ENCODE measurements around the gene CCDC71L.

CCDC71L gene

GRCh38 chr7:106623315-106623660 is 37.7 kb downstream of the CCDC71L start:
- DNase-seq = no peak

DNA sequence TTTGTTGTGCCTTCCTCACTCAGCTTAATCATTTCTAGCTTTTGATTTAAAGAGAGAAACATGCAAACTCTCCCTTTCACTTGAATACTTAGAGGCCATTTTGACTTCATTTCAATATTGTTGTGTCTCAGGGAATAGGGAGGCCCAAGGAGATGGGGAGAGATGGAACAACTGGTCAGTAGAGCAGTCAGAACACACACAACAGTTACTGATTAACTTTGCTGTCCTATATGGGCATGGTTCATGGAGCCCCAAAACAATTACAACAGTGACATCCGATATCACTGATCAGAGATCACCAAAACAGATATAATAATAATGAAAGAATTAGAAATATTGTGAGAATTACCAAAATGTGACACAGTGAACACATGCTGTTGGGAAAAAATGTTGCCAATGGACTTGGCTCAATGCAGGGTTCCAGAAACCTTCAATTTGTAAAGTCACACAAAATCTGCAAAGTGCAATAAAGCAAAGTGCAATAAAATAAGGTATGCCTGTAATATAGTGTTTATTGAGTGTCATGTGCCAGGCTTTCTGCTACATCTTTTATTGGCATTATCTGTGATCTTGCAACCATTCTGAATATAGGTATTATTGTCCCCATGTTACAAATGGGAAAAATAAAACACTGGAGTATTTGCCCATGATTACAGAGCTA is 38.2 kb downstream of the CCDC71L start:
- DNase-seq = no peak

DNA sequence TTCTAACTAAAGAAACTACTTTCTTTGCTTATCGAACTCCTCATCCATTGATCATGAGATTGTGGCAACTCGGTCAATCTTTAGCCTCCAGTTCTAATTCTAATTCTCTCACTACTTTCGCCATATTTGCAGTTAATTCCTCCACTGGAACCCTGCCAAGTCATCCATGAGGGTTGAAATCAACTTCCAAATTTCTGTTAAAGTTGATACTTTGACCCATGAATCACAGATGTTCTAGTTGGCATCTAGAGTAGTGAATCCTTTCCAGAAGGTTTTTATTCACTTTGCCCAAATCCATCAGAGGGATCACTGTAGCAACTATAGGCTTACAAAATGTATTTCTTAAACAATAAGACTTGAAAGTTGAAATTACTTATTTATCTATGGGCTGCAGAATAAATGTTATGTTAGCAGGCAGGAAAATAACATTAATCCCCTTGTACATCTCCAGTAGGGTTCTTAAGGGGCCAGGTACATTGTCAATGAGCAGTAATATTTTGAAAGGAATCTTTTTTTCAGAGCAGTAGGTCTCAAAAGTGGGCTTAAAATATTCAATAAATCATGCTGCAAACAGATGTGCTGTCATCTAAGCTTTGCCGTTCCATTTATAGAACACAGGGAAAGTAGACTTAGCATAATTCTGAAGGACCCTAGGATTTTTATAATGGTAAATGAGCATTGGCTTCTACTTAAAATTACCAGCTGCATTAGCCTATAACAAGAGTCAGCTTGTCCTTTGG is 39.4 kb downstream of the CCDC71L start:
- DNase-seq = no peak

- no peak for DNase-seq
Observed at GRCh38 chr7:106620676-106621075, 40.3 kb downstream of the CCDC71L start.

DNA sequence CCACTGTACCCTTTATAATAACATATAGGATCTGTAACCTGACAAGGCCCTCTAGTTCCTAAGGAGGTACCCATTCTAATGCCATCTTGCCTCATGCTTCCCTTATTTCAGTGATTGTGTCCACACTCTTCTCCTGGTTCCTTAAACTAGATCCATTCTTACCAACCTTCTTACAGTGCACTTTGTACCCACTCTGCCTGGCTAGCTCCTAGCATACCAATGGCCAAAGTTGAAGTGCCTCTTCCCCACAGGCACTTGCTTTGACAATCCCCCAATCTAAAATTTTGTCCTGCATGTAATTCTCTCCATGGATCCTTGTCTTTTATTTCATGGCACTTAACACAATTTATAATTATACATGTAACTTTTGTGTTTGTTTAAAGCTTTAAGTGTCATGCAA is 40.9 kb downstream of the CCDC71L start:
- DNase-seq = no peak

DNA sequence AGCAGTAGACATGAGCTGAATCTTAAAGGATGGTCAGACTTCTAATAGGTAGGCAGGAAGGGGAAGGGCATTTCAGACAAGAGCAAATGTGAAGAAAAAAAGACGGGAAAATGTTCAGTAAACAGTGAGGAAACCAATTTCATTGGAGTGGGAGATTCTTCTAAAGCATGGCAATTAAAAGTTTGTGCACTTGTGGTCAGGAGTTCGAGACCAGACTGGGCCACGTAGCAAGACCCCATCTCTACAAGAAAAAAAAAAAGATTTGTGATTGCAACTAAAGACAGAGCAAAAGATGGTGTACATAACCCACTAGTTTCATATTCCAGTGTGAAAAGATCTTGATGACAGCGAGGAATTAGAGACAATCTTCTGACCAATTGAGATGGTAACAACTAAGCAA is 41.7 kb downstream of the CCDC71L start:
- no peak for DNase-seq

- no peak for DNase-seq
Observed at GRCh38 chr7:106618480-106618879, 42.5 kb downstream of the CCDC71L start.

DNA sequence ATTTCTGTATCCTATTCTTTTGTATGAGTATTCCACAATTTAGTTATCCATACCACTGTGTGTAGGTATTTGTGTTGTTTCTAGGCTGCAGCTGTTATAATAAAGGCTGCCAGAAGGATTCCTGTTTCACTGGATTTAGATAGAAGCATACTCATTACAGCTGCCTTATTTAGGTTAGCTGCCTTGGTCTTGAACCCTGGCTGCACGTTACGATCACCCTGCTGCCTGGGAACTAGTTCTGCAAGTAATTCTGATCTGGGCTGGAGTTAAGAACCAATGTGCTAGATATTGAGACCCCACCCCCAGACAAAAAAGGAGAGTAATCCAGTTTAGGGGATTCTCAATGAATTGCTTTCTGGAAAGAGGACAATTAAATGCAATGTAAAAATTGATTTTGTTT is 43.1 kb downstream of the CCDC71L start:
- no peak for DNase-seq

DNA sequence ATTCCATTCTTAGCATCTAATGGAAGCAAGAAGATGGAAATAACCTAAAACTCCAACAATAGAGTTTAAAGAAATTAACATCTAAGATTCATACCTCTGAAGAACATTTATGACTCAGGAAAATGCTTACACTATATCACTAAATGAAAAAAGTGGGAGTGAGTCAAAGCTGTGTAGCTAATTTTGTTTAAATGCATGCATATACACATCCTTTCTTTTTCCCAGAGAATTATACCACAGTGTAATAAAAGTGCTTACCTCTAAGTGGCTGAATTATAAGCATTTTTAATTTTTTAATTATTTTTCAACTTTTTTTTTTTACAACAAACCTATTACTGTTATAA is 44.3 kb downstream of the CCDC71L start:
- DNase-seq = no peak

GRCh38 chr7:106615808-106616707 is 44.9 kb downstream of the CCDC71L start:
- DNase-seq = no peak

DNA sequence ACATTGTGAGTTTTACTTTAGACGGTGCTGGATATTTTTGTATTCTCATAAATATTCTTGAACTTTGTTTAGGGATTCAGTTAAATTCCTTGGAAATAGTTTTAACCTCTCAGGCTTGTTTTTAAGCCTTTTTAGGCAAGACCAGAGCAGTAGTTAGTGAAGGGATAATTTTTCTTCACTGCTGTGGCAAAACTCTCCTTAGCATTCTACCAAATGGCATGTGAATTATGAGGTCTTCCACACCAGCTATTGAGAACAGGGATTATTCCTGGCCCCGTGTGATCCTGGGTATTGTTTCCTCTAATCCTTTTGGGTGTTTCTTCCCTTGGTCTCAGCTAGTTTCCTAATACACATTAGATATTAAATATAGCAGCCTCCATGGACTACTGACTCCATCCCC is 46.2 kb downstream of the CCDC71L start:
- no peak for DNase-seq

DNA sequence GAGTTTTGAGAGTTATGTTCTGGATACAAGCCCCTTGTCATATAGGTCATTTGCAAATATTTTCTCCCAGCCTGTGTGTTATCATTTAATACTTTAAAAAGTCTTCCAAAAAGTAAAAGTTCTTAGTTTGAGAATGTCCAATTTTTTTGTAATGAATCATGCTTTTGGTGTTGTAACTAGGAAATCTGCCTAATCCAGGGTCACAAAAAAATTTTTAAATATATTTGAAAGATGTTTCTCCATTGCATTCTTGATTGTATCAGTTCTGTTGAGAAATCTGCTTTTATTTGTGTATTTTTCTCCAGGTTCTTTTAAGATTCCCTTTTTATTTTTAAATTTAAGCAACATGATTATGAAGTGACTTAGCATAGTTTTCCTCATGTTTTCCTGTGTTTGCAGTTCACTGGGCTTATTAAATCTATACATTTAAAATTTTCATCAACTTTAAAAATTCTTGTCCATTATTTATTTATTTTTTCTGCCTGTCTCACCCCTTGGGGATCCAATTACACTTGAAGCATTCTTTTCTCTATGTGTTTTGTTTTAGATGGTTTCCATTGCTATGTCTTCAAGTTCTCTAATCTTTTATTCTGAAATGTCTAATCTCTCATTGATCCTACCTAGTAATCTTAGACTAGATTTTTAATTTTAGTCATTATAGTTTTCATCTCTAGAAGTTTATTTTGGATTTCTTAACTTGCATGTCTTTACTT is 47.0 kb downstream of the CCDC71L start:
- DNase-seq = no peak

DNA sequence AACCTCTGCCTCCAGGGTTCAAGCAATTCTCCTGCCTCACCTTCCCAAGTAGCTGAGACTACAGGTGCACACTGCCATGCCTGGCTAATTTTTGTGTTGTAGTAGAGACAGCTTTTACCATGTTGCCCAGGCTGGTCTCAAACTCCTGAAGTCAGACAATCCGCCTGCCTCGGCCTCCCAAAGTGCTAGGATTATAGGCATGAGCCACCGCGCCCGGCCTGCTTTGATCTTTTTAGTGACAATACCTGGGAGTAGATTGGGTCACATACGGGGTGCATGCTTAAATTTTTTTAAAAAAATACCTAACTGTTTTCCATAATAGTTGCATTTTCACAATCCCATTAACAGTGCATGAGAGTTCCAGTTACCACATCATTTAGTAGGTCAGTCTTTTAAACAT is 47.7 kb downstream of the CCDC71L start:
- DNase-seq = no peak

DNA sequence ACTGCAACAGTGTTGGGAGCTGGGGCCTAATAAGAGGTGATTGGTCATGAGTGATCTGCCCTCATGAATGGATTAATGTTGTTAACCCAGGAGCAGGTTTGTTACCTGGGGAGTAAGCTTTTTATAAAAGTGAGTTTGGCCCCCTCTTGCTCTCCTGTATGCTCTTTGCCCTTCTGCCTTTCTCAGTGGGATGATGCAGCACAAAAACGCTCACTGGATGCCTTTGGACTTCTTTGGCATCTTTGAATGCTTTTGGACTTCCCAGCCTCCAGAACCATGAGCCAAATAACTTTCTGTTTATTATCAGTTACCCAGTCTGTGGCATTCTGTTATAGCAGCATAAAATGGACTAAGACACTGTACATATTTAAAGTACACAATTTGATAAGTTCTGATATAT is 48.5 kb downstream of the CCDC71L start:
- DNase-seq = no peak

DNA sequence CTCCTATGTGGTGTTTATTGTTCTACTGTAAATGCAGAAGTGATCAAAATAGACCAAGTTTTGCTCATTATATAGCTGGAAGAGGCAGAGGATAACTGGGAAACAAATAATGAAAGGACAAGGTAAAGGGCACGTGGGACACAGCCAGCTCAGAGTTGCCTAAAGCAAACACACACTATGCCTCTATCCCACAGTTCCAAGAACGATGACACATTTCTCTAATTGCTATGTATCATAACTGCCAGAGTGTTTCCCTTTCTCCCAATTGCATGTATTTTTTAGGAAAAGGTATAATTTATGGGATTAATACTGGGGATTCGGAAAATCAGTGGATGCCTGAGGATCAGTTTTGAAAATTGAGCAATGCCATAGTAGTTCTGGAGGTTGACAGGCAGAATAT is 49.0 kb downstream of the CCDC71L start:
- DNase-seq = no peak

DNA sequence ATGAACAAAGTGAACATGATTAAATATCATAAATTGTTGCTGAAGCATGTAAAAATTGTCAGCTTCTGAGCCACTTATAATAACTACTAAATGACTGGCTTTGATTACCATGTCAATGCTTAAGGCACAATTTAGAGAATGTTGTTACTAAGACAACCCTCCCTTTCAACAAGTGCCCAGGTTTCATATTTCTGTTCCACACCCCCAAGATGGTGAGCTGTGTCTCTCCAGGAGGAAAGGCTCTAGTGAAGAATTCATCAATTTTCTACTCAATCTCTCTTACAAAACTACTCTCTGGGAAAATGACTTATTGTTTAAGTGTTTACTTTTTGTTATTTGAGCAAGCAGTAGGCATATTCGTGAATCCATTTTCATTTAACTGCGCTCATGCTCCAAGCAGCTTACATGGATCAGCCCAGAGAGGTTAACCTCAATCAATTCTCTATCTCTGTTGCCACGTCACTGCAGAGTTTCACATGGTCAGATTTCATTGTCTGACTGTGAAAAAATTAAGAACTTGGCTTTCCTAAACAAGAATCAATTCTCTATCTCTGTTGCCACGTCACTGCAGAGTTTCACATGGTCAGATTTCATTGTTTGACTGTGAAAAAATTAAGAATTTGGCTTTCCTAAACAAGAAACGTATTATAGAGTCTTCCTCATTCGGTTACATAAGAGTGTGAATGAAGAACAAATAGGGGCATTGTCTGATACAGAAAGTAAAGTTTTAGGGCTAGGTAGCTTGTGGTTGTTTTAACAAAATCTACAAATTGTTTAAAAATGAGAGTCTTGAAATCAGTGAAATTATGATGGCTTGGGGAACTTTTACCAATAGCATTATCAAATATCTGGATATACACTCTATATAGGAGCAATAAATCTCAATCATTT is 49.7 kb downstream of the CCDC71L start:
- DNase-seq = no peak

DNA sequence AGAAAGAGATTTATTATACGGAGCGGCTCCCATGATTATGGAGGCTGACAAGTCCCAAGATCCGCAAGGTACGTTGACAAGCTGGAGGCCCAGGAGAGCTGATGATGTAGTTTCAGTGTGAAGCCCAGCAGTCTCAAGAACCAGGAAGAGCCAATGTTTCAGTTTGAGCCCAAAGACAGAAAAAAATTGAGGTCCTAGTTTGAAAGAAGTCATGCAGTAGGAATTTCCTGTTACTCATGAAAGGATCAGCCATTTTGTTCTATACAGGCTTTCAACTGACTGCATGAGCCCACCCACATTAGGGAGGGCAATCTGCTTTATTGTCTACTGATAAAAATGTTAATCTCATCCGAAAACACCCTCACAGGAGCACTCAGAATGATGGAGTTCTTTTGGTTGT is 51.5 kb downstream of the CCDC71L start:
- DNase-seq = no peak

- no peak for DNase-seq
Observed at GRCh38 chr7:106608661-106609060, 52.3 kb downstream of the CCDC71L start.

Measured in NCI-H510A (cell line).